SU-DHL-6 (cell line): ENCODE data around the gene CCNYL1.
A peak's percentile ranks its signal among the peaks of the same experiment; 100 is the strongest.
"Not testable (repeated sequence)": the region's sequence is repeated elsewhere in the genome, so short reads cannot be mapped to it uniquely, and the experiment has no call there.

Experiments
- H2AFZ ChIP-seq: fragments of 200-600 bp; sonication (generic); 2 replicates; pipeline ENCODE4 v1.6.1; 2014; ENCODE audit warnings: low read depth, mild to moderate bottlenecking, moderate library complexity, mixed read lengths, antibody characterized with exemption, low read length; ENCODE audit not compliant: severe bottlenecking
- H3F3A ChIP-seq: fragments of 200-600 bp; shearing (Covaris generic); 2 replicates; pipeline ENCODE4 v1.6.0; 2016; ENCODE audit warnings: antibody characterized with exemption, mild to moderate bottlenecking; ENCODE audit not compliant: insufficient read depth
- H3K27ac ChIP-seq: fragments of 200-600 bp; sonication (generic); 2 replicates; pipeline ENCODE4 v1.5.1; 2016; ENCODE audit warnings: low read depth, mild to moderate bottlenecking, low read length, moderate library complexity, mixed read lengths
- H3K27me3 ChIP-seq: fragments of 200-600 bp; sonication (generic), shearing (Covaris generic); 2 replicates; pipeline ENCODE4 v1.6.0; 2014; ENCODE audit warnings: mild to moderate bottlenecking, low read length
- H3K36me3 ChIP-seq: fragments of 200-600 bp; sonication (generic); 2 replicates; pipeline ENCODE4 v1.6.1; 2014; ENCODE audit warnings: mild to moderate bottlenecking, low read length, mixed read lengths
- H3K4me2 ChIP-seq: fragments of 300-600, 200-600 bp; shearing (Covaris generic), sonication (generic); 2 replicates; pipeline ENCODE4 v1.6.0; 2014; ENCODE audit warnings: low read length, low read depth, mild to moderate bottlenecking; ENCODE audit not compliant: poor library complexity, severe bottlenecking
- H3K4me3 ChIP-seq: fragments of 200-600 bp; sonication (generic); 2 replicates; pipeline ENCODE4 v1.5.1; 2014; ENCODE audit warnings: antibody characterized with exemption, low read length, mild to moderate bottlenecking, mixed read lengths; ENCODE audit not compliant: insufficient read depth, poor library complexity, severe bottlenecking
- H3K79me2 ChIP-seq: fragments of 200-600 bp; sonication (generic); 2 replicates; pipeline ENCODE4 v1.6.1; 2014; ENCODE audit warnings: mild to moderate bottlenecking, low read length, moderate library complexity; ENCODE audit not compliant: insufficient read depth
- H3K9ac ChIP-seq: fragments of 200-600 bp; sonication (generic); 2 replicates; pipeline ENCODE4 v1.7.0; 2014; ENCODE audit warnings: mild to moderate bottlenecking, low read length
- H3K9me2 ChIP-seq: fragments of 200-600 bp; sonication (generic); replicated peaks from 2 replicates; pipeline ENCODE4 v1.6.1; 2014; ENCODE audit warnings: low read length; ENCODE audit not compliant: insufficient read depth
- H3K9me3 ChIP-seq: fragments of 200-600 bp; sonication (generic); 2 replicates; pipeline ENCODE4 v1.6.1; 2014; ENCODE audit warnings: low read length, mixed read lengths; ENCODE audit not compliant: insufficient read depth
- H4K20me1 ChIP-seq: fragments of 200-600 bp; sonication (generic); 2 replicates; pipeline ENCODE4 v1.6.1; 2014; ENCODE audit warnings: low read depth, mild to moderate bottlenecking, antibody characterized with exemption, low read length, moderate library complexity, mixed read lengths
- CTCF ChIP-seq: fragments of 200-600 bp; sonication (generic); IDR thresholded peaks from one replicate; pipeline ENCODE4 v1.5.1; 2017; ENCODE audit warnings: antibody characterized with exemption, mild to moderate bottlenecking, low read length, moderate library complexity; ENCODE audit not compliant: insufficient read depth, poor library complexity, severe bottlenecking
- EZH2phosphoT487 ChIP-seq: fragments of 200-600 bp; sonication (generic), shearing (Covaris generic); conservative IDR thresholded peaks from 2 replicates; pipeline ENCODE4 v1.6.1; 2018; ENCODE audit warnings: mild to moderate bottlenecking, antibody characterized with exemption, low read length, moderate library complexity, mixed read lengths

The CCNYL1 gene

DNA sequence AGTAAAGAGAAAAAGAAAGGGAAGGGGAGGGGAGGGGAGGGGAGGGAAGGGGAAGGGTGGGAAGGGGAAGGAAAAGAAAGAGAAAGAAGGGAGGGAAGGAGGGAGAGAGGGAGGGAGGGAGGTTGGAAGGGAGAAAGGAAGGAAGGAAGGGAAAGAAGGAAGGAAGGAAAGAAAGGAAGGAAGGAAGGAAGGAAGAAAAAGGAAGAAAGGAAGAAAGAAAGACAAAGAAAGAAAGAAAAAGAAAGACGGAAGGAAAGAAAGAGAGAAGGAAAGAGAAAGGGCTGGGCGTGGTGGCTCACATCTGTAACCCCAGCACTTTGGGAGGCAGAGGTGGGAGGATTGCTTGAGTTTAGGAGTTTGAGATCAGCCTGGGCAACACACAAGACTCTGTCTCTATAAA, 24.6 kb upstream of the CCNYL1 start:
- H3K27ac ChIP-seq: no peak overlapping the region
- no peaks in the 10 kb centered on the region for H3K9me3 ChIP-seq
- no peak for TF ChIP-seq EZH2phosphoT487
- TF ChIP-seq CTCF: no peak
- no peaks in the 10 kb centered on the region for H4K20me1 ChIP-seq
- H3K27me3 ChIP-seq: no peaks in the 10 kb centered on the region
- no peak overlapping the region for H2AFZ ChIP-seq
- no peaks in the 10 kb centered on the region for H3K9me2 ChIP-seq
- no peaks in the 10 kb centered on the region for H3K36me3 ChIP-seq
- H3F3A ChIP-seq: no peaks in the 10 kb centered on the region
- H3K9ac ChIP-seq: no peak overlapping the region
- H3K4me2 ChIP-seq: no peak overlapping the region
- no peaks in the 10 kb centered on the region for H3K79me2 ChIP-seq
- H3K4me3 ChIP-seq: no peak overlapping the region

- H3F3A ChIP-seq: no peaks in the 10 kb centered on the region
- H3K9me3 ChIP-seq: no peaks in the 10 kb centered on the region
- H3K27me3 ChIP-seq: no peaks in the 10 kb centered on the region
- TF ChIP-seq EZH2phosphoT487: no peak
- no peak for TF ChIP-seq CTCF
- H2AFZ ChIP-seq: no peak overlapping the region
- H4K20me1 ChIP-seq: no peaks in the 10 kb centered on the region
- H3K36me3 ChIP-seq: no peaks in the 10 kb centered on the region
- no peaks in the 10 kb centered on the region for H3K9me2 ChIP-seq
- no peak overlapping the region for H3K27ac ChIP-seq
- no peak overlapping the region for H3K4me2 ChIP-seq
- H3K9ac ChIP-seq: no peak overlapping the region
- no peaks in the 10 kb centered on the region for H3K79me2 ChIP-seq
- no peak overlapping the region for H3K4me3 ChIP-seq
These were observed 22.8 kb upstream of the CCNYL1 start for GRCh38 chr2:207688597-207688996.

GRCh38 chr2:207690845-207691461, 20.5 kb upstream of the CCNYL1 start:
- not testable (repeated sequence) for H3K4me2 ChIP-seq, H3K27ac ChIP-seq

DNA sequence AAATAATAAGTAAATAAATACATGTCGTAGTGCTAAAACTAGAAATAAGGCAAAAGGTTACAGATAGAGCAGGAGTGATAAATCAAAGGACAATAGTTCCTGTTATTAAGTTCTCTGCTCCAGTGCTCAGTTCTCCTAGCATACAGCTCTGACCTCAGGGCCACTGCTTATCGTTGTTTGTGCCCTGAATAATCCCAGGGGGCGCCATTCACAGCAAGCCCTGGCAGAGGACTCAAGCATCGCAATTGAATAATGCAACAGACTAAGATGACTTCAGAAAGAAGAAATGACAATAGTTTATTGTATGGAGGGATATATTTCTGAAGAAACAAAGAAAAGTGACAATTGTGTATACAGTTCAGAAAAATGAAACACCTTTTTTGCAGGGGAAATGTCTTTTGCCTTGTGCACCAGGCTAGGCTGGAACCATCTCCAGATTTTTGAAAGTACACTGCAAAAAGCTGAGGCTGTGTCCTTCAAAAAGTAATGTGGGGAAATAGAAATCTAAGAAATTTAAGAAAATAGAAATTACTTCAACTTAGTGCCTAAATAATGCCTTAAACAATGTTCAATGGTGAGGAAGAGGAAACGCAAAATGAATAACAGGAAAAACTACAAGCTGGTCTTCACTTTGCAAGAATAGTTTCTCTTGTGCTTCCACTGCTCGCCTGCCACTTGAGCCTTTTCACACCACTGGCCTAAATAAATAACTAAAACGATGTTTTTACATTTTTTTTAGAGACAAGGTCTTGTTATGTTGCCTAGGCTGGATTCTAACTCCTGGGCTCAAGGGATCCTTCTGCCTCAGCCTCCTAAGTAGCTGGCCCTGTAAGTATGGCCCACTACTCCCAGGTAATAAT, 19.0 kb upstream of the CCNYL1 start:
- Histone ChIP-seq H3K9me3 (no peaks in the 10 kb centered on the region), H3K27me3 (no peaks in the 10 kb centered on the region), H3F3A (no peaks in the 10 kb centered on the region), H3K9ac (no peak overlapping the region), H3K36me3 (no peaks in the 10 kb centered on the region), H3K27ac (no peak overlapping the region), H3K9me2 (no peaks in the 10 kb centered on the region), H3K79me2 (no peaks in the 10 kb centered on the region), H3K4me2 (no peak overlapping the region), H3K4me3 (no peak overlapping the region), H4K20me1 (no peaks in the 10 kb centered on the region), H2AFZ (no peak overlapping the region)
- TF ChIP-seq CTCF: peak; percentile 81
- TF ChIP-seq EZH2phosphoT487: no peak

More at GRCh38 chr2:207690845-207691461, 20.5 kb upstream of the CCNYL1 start:
- H2AFZ ChIP-seq, H3K9ac ChIP-seq, H4K20me1 ChIP-seq, H3K36me3 ChIP-seq, H3K9me3 ChIP-seq, H3K9me2 ChIP-seq, H3F3A ChIP-seq, H3K4me3 ChIP-seq, H3K27me3 ChIP-seq, H3K79me2 ChIP-seq: not testable (repeated sequence)
